Liver (tissue), 9 donors: ENCODE measurements around the gene SYNJ2. TPM values are rescaled to one million over a fixed set of nuclear protein-coding genes. Genes with fewer than 3 reads are reported as not detected.

ENCODE experiments used
- DNase-seq: peaks from one replicate; pipeline ENCODE4 v3.0.0-alpha.2; 2017; ENCODE audit warnings: low spot score
- H3K27ac ChIP-seq, 2 donors: one replicate each; pipeline ENCODE4 v1.7.0; 2013; ENCODE audit warnings: inconsistent platforms in 2 of 2, low read length in 2 of 2, control low read depth in 1 of 2, low read depth in 1 of 2, mild to moderate bottlenecking in 1 of 2
- H3K27me3 ChIP-seq, 4 donors: one replicate each; pipeline versions ENCODE4 v1.6.1 to v1.7.0; 2013; ENCODE audit warnings: low read length in 3 of 4, inconsistent platforms in 1 of 4, mild to moderate bottlenecking in 1 of 4, moderate library complexity in 1 of 4; ENCODE audit not compliant: control insufficient read depth in 4 of 4, insufficient read depth in 4 of 4
- H3K36me3 ChIP-seq, 4 donors: one replicate each; pipeline versions ENCODE4 v1.6.1 to v1.7.0; 2013; ENCODE audit warnings: low read length in 3 of 4, mild to moderate bottlenecking in 3 of 4, low read depth in 1 of 4, moderate library complexity in 1 of 4; ENCODE audit not compliant: control insufficient read depth in 4 of 4, insufficient read depth in 3 of 4
- H3K4me1 ChIP-seq, 4 donors: one replicate each; pipeline versions ENCODE4 v1.6.1 to v1.7.0; 2013; ENCODE audit warnings: low read length in 3 of 4, mild to moderate bottlenecking in 3 of 4, moderate library complexity in 1 of 4; ENCODE audit not compliant: control insufficient read depth in 4 of 4, insufficient read depth in 4 of 4
- H3K4me3 ChIP-seq, 3 donors: one replicate each; pipeline versions ENCODE4 v1.6.1 to v1.7.0; 2013; ENCODE audit warnings: low read length in 3 of 3, control low read depth in 1 of 3, low read depth in 1 of 3, mild to moderate bottlenecking in 1 of 3
- H3K9ac ChIP-seq, 2 donors: one replicate each; pipeline ENCODE4 v1.7.0; 2013; ENCODE audit warnings: low read length in 2 of 2, mild to moderate bottlenecking in 2 of 2, moderate library complexity in 2 of 2, control low read depth in 1 of 2, low read depth in 1 of 2
- H3K9me3 ChIP-seq, 4 donors: one replicate each; pipeline versions ENCODE4 v1.6.1 to v1.7.0; 2013; ENCODE audit warnings: low read length in 3 of 4; ENCODE audit not compliant: control insufficient read depth in 4 of 4
- CTCF ChIP-seq: fragments of 150-350 bp; IDR thresholded peaks from 2 replicates; pipeline ENCODE4 v1.5.1; 2017; ENCODE audit warnings: improper control_type of control experiment, low read depth, low read length; ENCODE audit not compliant: missing input control
- EGR1 ChIP-seq, 2 donors: IDR thresholded peaks; 2 replicates each; pipeline ENCODE4 v1.6.1; 2016 to 2018; ENCODE audit warnings: antibody characterized with exemption in 2 of 2, low read depth in 2 of 2
- FOXA1 ChIP-seq: IDR thresholded peaks from 2 replicates; pipeline ENCODE4 v1.6.1; 2016; ENCODE audit warnings: antibody characterized with exemption
- FOXA2 ChIP-seq: IDR thresholded peaks from 2 replicates; pipeline ENCODE4 v1.6.1; 2016; ENCODE audit warnings: antibody characterized with exemption
- GABPA ChIP-seq, 2 donors: IDR thresholded peaks in 1 of 2; conservative IDR thresholded peaks in 1 of 2; 2 replicates each; pipeline ENCODE4 v1.6.1; 2016; ENCODE audit warnings: antibody characterized with exemption in 2 of 2, mild to moderate bottlenecking in 1 of 2, moderate library complexity in 1 of 2
- HNF4A ChIP-seq, 2 donors: conservative IDR thresholded peaks; 2 replicates each; pipeline ENCODE4 v1.6.1; 2016; ENCODE audit warnings: antibody characterized with exemption in 2 of 2, mild to moderate bottlenecking in 2 of 2
- HNF4G ChIP-seq: IDR thresholded peaks from 2 replicates; pipeline ENCODE4 v1.6.1; 2016; ENCODE audit warnings: antibody characterized with exemption
- JUND ChIP-seq, 2 donors: IDR thresholded peaks; 2 replicates each; pipeline ENCODE4 v1.6.1; 2016; ENCODE audit warnings: antibody characterized with exemption in 2 of 2
- MAX ChIP-seq: IDR thresholded peaks from 2 replicates; pipeline ENCODE4 v1.6.1; 2016; ENCODE audit warnings: antibody characterized with exemption
- NR2F2 ChIP-seq: IDR thresholded peaks from 2 replicates; pipeline ENCODE4 v1.6.1; 2016; ENCODE audit warnings: antibody characterized with exemption
- RAD21 ChIP-seq, 2 donors: IDR thresholded peaks; 2 replicates each; pipeline ENCODE4 v1.6.1; 2016; ENCODE audit warnings: antibody characterized with exemption in 2 of 2, mild to moderate bottlenecking in 2 of 2
- RXRA ChIP-seq, 2 donors: IDR thresholded peaks; 2 replicates each; pipeline ENCODE4 v1.6.1; 2017 to 2018; ENCODE audit warnings: antibody characterized with exemption in 2 of 2, mild to moderate bottlenecking in 1 of 2
- SP1 ChIP-seq: IDR thresholded peaks from 2 replicates; pipeline ENCODE4 v1.6.1; 2018; ENCODE audit warnings: antibody characterized with exemption, mild to moderate bottlenecking
- TAF1 ChIP-seq: conservative IDR thresholded peaks from 2 replicates; pipeline ENCODE4 v1.6.1; 2016; ENCODE audit warnings: antibody characterized with exemption, mild to moderate bottlenecking
- YY1 ChIP-seq: IDR thresholded peaks from 2 replicates; pipeline ENCODE4 v1.6.1; 2016; ENCODE audit warnings: antibody characterized with exemption, mild to moderate bottlenecking
- WGBS: extraction: QIAGEN DNeasy Blood & Tissue Kit; methylation state at CpG from one replicate; pipeline ENCODE4 v1.1.7; 2013; 5-methylcytosine and 5-hydroxymethylcytosine counted together
- polyA plus RNA-seq, 2 donors: library from polyadenylated mRNA; stranded (reverse) in 1 of 2; unstranded in 1 of 2; fragments of 200-250 nt in 1 of 2; fragments of >200 nt in 1 of 2; fragmentation: Nextera tagmentation in 1 of 2; extraction: Ambion mirVana in 1 of 2; gene quantifications; one replicate each; pipeline versions ENCODE4 v1.2.1 to v1.2.3, GENCODE V29; 2013 to 2015
- total RNA-seq, 2 donors: library from RNA; depleted of rRNA; stranded (reverse); fragments of >200 nt; gene quantifications; one replicate each; pipeline ENCODE4 v1.2.3, GENCODE V29; 2014
- TF ChIP-seq, protein P1 (sequence below): IDR thresholded peaks from 2 replicates; pipeline ENCODE4 v1.6.1; 2016; ENCODE audit warnings: antibody characterized with exemption
- TF ChIP-seq, protein P2 (sequence below): IDR thresholded peaks from 2 replicates; pipeline ENCODE4 v1.6.1; 2016; ENCODE audit warnings: antibody characterized with exemption, mild to moderate bottlenecking
- TF ChIP-seq, protein P3 (sequence below): IDR thresholded peaks from 2 replicates; pipeline ENCODE4 v1.6.1; 2016; ENCODE audit warnings: antibody characterized with exemption
- donor health status: healthy.
- donor health status: healthy.
- donor health status: healthy.
- donor health status: healthy.
- donor health status: healthy.

SYNJ2 gene
- total and polyA plus RNA-seq, 4 donors, result 2.4 to 8.9 (median 3.2) TPM

DNA sequence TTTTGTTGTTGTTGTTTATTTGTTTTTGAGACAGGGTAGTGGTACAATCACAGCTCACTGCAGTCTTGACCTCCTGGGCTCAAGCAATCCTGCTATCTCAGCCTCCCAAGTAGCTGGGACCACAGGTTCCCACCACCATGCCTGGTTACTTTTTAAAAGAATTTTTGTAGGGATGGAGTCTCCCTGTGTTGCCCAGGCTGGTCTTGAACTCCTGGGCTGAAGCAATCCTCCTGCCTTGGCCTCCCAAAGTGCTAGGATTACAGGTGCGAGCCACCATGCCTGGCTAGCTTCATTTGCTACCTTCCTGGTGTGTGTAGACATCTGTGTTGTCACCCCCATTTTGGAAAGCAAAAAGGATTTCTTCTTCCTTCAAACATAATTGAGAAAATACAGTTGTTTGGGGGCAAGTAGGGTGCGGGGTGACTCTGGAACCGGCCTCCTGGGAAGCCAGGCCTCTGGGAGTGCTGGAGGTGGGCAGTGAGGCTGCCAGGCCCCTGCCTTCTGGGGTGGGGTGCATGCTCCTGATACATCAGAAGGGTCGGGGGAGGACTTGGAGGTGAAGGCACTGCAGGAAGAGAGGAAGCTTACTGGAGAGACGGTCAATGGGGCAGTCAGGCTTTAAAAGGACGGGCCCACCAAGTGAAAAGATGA is 28.4 kb downstream of the SYNJ2 start (continued):
- TF ChIP-seq, protein P1, sequence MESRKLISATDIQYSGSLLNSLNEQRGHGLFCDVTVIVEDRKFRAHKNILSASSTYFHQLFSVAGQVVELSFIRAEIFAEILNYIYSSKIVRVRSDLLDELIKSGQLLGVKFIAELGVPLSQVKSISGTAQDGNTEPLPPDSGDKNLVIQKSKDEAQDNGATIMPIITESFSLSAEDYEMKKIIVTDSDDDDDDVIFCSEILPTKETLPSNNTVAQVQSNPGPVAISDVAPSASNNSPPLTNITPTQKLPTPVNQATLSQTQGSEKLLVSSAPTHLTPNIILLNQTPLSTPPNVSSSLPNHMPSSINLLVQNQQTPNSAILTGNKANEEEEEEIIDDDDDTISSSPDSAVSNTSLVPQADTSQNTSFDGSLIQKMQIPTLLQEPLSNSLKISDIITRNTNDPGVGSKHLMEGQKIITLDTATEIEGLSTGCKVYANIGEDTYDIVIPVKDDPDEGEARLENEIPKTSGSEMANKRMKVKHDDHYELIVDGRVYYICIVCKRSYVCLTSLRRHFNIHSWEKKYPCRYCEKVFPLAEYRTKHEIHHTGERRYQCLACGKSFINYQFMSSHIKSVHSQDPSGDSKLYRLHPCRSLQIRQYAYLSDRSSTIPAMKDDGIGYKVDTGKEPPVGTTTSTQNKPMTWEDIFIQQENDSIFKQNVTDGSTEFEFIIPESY, result no peak
- no peak for TF ChIP-seq RXRA (IDR thresholded peaks at IDR 0.05)
- TF ChIP-seq HNF4A (conservative IDR thresholded peaks at IDR 0.05), result no peak

DNA sequence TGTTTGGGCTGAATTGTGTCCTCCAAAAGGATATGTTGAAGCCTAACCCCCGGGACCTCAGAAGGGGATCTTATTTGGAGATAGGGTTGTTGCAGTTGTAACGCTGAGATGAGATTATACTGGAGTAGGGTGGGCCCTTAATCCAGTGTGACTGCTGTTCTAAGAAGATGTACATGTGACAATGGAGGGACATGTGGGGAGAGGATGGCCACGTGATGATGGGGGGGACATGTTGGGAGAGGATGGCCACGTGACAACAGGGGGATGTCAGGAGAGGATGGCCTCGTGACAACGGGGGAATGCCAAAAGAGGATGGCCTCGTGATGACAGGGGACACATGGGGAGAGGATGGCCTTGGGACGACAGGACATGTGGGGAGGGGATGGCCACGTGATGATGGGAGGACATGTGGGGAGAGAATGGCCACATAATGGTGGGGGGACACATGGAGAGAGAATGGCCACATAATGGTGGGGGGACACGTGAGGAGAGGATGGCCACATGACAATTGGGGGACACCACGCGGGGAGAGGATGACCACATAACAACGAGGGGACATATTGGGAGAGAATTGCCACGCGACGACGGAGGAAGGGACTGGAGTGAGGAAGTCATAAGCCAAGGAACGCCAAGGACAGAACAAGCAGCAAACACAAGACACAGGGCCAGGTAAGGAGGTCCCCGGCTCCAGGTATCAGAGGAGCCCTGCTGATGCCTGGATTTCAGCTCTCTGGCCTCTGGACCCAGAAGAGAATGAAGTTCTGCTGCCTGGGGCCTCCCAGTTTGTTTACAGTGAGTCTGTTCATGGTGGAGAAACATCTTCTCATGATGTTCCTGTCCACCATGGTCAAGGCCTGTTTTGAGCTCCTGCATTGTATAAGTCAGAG is 29.2 kb downstream of the SYNJ2 start:
- H3K27ac ChIP-seq, result peak overlapping the region in 1 of 2 donors; percentile 5
- no peak for DNase-seq
- peaks cover 3 to 28% (median 13%) of the 10 kb centered on the region in 4 donors for H3K4me1 ChIP-seq
- TF ChIP-seq YY1 (no peak), TAF1 (no peak), EGR1 (IDR thresholded peaks at IDR 0.05; ENCODE audit: low read depth in 2 of 2) (no peak), MAX (no peak), NR2F2 (no peak), GABPA (IDR thresholded peaks at IDR 0.05 in 1 of 2, conservative IDR thresholded peaks at IDR 0.05 in 1 of 2) (no peak), FOXA2 (no peak), JUND (IDR thresholded peaks at IDR 0.05) (no peak), RXRA (IDR thresholded peaks at IDR 0.05) (no peak), CTCF (no peak), RAD21 (IDR thresholded peaks at IDR 0.05) (no peak), SP1 (no peak), HNF4G (no peak), HNF4A (conservative IDR thresholded peaks at IDR 0.05) (no peak), FOXA1 (no peak)
- TF ChIP-seq, protein P2, sequence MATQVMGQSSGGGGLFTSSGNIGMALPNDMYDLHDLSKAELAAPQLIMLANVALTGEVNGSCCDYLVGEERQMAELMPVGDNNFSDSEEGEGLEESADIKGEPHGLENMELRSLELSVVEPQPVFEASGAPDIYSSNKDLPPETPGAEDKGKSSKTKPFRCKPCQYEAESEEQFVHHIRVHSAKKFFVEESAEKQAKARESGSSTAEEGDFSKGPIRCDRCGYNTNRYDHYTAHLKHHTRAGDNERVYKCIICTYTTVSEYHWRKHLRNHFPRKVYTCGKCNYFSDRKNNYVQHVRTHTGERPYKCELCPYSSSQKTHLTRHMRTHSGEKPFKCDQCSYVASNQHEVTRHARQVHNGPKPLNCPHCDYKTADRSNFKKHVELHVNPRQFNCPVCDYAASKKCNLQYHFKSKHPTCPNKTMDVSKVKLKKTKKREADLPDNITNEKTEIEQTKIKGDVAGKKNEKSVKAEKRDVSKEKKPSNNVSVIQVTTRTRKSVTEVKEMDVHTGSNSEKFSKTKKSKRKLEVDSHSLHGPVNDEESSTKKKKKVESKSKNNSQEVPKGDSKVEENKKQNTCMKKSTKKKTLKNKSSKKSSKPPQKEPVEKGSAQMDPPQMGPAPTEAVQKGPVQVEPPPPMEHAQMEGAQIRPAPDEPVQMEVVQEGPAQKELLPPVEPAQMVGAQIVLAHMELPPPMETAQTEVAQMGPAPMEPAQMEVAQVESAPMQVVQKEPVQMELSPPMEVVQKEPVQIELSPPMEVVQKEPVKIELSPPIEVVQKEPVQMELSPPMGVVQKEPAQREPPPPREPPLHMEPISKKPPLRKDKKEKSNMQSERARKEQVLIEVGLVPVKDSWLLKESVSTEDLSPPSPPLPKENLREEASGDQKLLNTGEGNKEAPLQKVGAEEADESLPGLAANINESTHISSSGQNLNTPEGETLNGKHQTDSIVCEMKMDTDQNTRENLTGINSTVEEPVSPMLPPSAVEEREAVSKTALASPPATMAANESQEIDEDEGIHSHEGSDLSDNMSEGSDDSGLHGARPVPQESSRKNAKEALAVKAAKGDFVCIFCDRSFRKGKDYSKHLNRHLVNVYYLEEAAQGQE, result no peak
- TF ChIP-seq, protein P1, result no peak
- TF ChIP-seq, protein P3, sequence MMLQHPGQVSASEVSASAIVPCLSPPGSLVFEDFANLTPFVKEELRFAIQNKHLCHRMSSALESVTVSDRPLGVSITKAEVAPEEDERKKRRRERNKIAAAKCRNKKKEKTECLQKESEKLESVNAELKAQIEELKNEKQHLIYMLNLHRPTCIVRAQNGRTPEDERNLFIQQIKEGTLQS, result no peak
- H3K27me3 ChIP-seq, result no peaks in the 10 kb centered on the region
- no peak overlapping the region for H3K4me3 ChIP-seq
- 96% methylated on average over 19 of the region's 19 CpGs for WGBS
- H3K9ac ChIP-seq, result no peak overlapping the region
- H3K9me3 ChIP-seq, result peaks cover 0 to 2% (median 0%) of the 10 kb centered on the region in 4 donors
- no peaks in the 10 kb centered on the region for H3K36me3 ChIP-seq
